Measurements from ENCODE around the gene TM4SF1.

TM4SF1 gene, protein sequence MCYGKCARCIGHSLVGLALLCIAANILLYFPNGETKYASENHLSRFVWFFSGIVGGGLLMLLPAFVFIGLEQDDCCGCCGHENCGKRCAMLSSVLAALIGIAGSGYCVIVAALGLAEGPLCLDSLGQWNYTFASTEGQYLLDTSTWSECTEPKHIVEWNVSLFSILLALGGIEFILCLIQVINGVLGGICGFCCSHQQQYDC

GRCh38 chr3:149377408-149378364 lies at the start of gene TM4SF1:
Gene TM4SF1, minus strand, starts transcription at chr3:149377649. Its CDS starts 102 bp downstream, at chr3:149377547.
- Mint-ChIP-seq H3K36me3 (no peaks in the 10 kb centered on the region), H3K4me3 (no peak within 1 kb of the TSS), H3K27ac (no peak within 1 kb of the TSS), H3K4me1 (ENCODE audit: low read depth) (no peaks in the 10 kb centered on the region), H3K27me3 (peaks cover 7% of the 10 kb centered on the region), H3K9me3 (ENCODE audit: low read depth) (no peaks in the 10 kb centered on the region)

DNA sequence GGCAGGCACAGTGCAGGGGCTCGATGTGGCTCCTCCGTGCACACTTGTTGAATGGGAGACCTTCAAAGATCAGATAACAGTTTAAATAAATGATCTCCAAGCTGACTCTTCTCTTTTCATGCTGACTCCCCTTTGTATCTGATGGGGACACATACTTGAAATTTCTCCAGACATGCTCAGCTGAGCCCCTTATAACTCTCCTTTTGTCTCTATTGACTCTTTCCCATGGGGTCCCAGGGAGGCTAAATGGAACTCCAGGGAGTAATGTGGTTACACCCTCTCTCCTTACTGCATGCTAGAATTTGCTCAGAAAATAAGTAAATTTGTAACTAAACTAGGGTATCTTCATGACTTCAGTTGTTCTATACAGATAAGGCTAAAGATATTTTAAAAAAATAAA lies 48.9 kb upstream of the TM4SF1 start:
- Mint-ChIP-seq H3K9me3 (ENCODE audit: low read depth) (no peaks in the 10 kb centered on the region), H3K27me3 (no peaks in the 10 kb centered on the region), H3K27ac (no peak overlapping the region), H3K4me1 (ENCODE audit: low read depth) (no peaks in the 10 kb centered on the region), H3K36me3 (no peaks in the 10 kb centered on the region), H3K4me3 (no peak overlapping the region)

- Mint-ChIP-seq H3K27me3 (no peaks in the 10 kb centered on the region), H3K27ac (no peak overlapping the region), H3K9me3 (ENCODE audit: low read depth) (no peaks in the 10 kb centered on the region), H3K36me3 (no peaks in the 10 kb centered on the region), H3K4me1 (ENCODE audit: low read depth) (no peaks in the 10 kb centered on the region), H3K4me3 (no peak overlapping the region)
Measured at GRCh38 chr3:149424918-149425317, 47.5 kb upstream of the TM4SF1 start.

GRCh38 chr3:149421764-149422163 lies 44.3 kb upstream of the TM4SF1 start:
- H3K4me1 Mint-ChIP-seq (ENCODE audit: low read depth): no peaks in the 10 kb centered on the region
- H3K27me3 Mint-ChIP-seq: no peaks in the 10 kb centered on the region
- H3K36me3 Mint-ChIP-seq: no peaks in the 10 kb centered on the region

DNA sequence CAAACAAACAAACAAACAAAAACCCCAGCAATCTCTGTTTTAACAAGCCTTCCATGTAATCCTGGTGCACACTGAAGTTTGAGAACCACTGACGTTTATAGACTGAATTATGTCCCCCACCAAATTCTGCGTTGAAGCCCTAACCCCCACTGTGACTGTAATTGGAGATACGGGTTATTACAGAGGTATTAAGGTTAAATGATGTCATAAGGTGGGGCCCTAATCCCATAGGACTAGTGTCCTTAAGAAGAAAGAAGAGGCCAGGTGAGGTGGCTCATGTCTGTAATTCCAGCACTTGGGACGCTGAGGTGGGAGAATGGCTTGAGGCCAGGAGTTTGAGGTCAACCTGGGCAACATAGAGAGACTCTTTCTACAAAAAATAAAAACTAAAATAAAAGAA lies 42.4 kb upstream of the TM4SF1 start:
- H3K9me3 Mint-ChIP-seq (ENCODE audit: low read depth): no peaks in the 10 kb centered on the region
- H3K36me3 Mint-ChIP-seq: no peaks in the 10 kb centered on the region
- no peak overlapping the region for H3K27ac Mint-ChIP-seq
- no peak overlapping the region for H3K4me3 Mint-ChIP-seq
- no peaks in the 10 kb centered on the region for H3K4me1 Mint-ChIP-seq (ENCODE audit: low read depth)
- no peaks in the 10 kb centered on the region for H3K27me3 Mint-ChIP-seq

More at GRCh38 chr3:149421764-149422163, 44.3 kb upstream of the TM4SF1 start:
- Mint-ChIP-seq H3K4me3 (no peak overlapping the region), H3K9me3 (ENCODE audit: low read depth) (no peaks in the 10 kb centered on the region), H3K27ac (no peak overlapping the region)

GRCh38 chr3:149417727-149418126 lies 40.3 kb upstream of the TM4SF1 start:
- Mint-ChIP-seq H3K27ac (no peak overlapping the region), H3K27me3 (no peaks in the 10 kb centered on the region), H3K4me1 (ENCODE audit: low read depth) (no peaks in the 10 kb centered on the region), H3K36me3 (no peaks in the 10 kb centered on the region), H3K4me3 (no peak overlapping the region), H3K9me3 (ENCODE audit: low read depth) (no peaks in the 10 kb centered on the region)

DNA sequence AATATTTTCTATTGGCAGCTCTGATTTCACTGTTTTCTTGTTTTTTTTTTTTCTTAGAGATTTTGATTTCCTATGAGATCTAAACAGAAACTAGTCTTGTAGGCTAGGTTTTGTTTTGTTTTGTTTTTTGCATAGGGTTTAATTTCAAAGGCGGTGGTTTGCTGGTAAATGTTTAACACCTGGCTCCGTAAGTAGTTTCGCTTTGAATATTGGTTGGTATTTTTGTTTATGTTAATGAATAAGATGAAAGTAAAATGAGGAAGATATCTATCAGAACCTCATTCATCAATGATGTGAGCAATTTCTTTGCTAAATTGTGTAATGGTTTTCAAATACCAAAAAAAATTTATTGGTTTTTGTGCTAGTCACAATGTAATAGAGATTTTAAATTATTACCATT lies 39.7 kb upstream of the TM4SF1 start:
- H3K4me1 Mint-ChIP-seq (ENCODE audit: low read depth): no peaks in the 10 kb centered on the region
- H3K27me3 Mint-ChIP-seq: no peaks in the 10 kb centered on the region
- no peaks in the 10 kb centered on the region for H3K36me3 Mint-ChIP-seq
- H3K9me3 Mint-ChIP-seq (ENCODE audit: low read depth): no peaks in the 10 kb centered on the region
- no peak overlapping the region for H3K4me3 Mint-ChIP-seq
- H3K27ac Mint-ChIP-seq: no peak overlapping the region

GRCh38 chr3:149415484-149415883 lies 38.0 kb upstream of the TM4SF1 start:
- no peak overlapping the region for H3K27ac Mint-ChIP-seq
- H3K9me3 Mint-ChIP-seq (ENCODE audit: low read depth): no peaks in the 10 kb centered on the region
- no peak overlapping the region for H3K4me3 Mint-ChIP-seq
- H3K36me3 Mint-ChIP-seq: no peaks in the 10 kb centered on the region
- no peaks in the 10 kb centered on the region for H3K27me3 Mint-ChIP-seq
- no peaks in the 10 kb centered on the region for H3K4me1 Mint-ChIP-seq (ENCODE audit: low read depth)

- Mint-ChIP-seq H3K4me3 (no peak overlapping the region), H3K9me3 (ENCODE audit: low read depth) (no peaks in the 10 kb centered on the region), H3K4me1 (ENCODE audit: low read depth) (no peaks in the 10 kb centered on the region), H3K27ac (no peak overlapping the region), H3K27me3 (no peaks in the 10 kb centered on the region), H3K36me3 (no peaks in the 10 kb centered on the region)
Measured at GRCh38 chr3:149414557-149415231, 37.2 kb upstream of the TM4SF1 start.

GRCh38 chr3:149411583-149411982 lies 34.1 kb upstream of the TM4SF1 start:
- no peaks in the 10 kb centered on the region for H3K4me1 Mint-ChIP-seq (ENCODE audit: low read depth)
- H3K4me3 Mint-ChIP-seq: no peak overlapping the region
- H3K36me3 Mint-ChIP-seq: no peaks in the 10 kb centered on the region
- H3K9me3 Mint-ChIP-seq (ENCODE audit: low read depth): no peaks in the 10 kb centered on the region
- H3K27ac Mint-ChIP-seq: no peak overlapping the region
- H3K27me3 Mint-ChIP-seq: no peaks in the 10 kb centered on the region

DNA sequence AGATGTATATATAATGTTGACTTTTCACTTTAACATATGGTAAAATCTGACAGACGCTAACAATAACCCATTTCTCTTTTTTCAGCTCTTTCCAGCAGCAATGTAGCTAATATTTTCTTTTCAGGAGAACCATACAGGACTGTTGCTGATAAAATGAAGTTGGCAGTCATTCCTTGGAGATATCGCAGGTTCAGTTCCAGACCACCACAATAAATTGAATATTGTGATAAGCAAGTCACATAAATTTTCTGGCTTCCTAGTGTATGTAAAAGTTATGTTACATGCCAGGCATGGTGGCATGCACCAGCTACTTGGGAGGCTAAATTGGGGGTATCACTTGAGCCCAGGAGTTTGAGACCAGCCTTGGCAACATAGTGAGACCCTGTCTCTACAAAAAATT lies 31.9 kb upstream of the TM4SF1 start:
- Mint-ChIP-seq H3K4me3 (no peak overlapping the region), H3K27me3 (peaks cover 4% of the 10 kb centered on the region), H3K4me1 (ENCODE audit: low read depth) (no peaks in the 10 kb centered on the region), H3K27ac (no peak overlapping the region), H3K36me3 (no peaks in the 10 kb centered on the region), H3K9me3 (ENCODE audit: low read depth) (no peaks in the 10 kb centered on the region)

- H3K9me3 Mint-ChIP-seq (ENCODE audit: low read depth): no peaks in the 10 kb centered on the region
- no peaks in the 10 kb centered on the region for H3K4me1 Mint-ChIP-seq (ENCODE audit: low read depth)
- no peak overlapping the region for H3K4me3 Mint-ChIP-seq
Measured at GRCh38 chr3:149407898-149408297, 30.4 kb upstream of the TM4SF1 start.

DNA sequence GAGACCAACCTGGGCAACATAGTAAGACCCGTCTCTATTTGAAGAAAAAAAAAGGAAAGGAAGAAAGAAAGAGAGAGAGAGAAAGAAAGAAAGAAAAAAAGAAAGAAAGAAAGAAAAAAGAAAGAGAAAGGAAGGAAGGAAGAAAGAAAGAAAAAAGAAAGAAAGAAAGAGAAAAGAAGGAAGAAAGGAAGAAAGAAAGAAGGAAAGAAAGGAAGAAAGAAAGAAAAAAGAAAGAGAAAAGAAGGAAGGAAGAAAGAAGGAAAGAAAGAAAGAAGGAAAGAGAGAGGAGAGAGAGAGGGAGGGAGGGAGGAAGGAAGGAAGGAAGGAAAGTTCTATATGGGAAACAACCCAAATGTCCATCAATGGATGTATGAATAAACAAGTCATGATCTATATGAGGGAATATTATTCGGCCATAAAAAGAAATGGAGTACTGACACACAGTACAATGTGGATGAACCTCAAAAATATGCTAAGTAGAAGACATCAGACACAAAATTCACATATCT lies 28.8 kb upstream of the TM4SF1 start:
- no peak overlapping the region for H3K4me3 Mint-ChIP-seq
- H3K4me1 Mint-ChIP-seq (ENCODE audit: low read depth): no peaks in the 10 kb centered on the region
- peaks cover 10% of the 10 kb centered on the region for H3K27me3 Mint-ChIP-seq
- no peaks in the 10 kb centered on the region for H3K36me3 Mint-ChIP-seq
- H3K27ac Mint-ChIP-seq: no peak overlapping the region
- H3K9me3 Mint-ChIP-seq (ENCODE audit: low read depth): no peaks in the 10 kb centered on the region

More at GRCh38 chr3:149407898-149408297, 30.4 kb upstream of the TM4SF1 start:
- no peak overlapping the region for H3K27ac Mint-ChIP-seq
- H3K27me3 Mint-ChIP-seq: peaks cover 4% of the 10 kb centered on the region
- H3K36me3 Mint-ChIP-seq: no peaks in the 10 kb centered on the region

DNA sequence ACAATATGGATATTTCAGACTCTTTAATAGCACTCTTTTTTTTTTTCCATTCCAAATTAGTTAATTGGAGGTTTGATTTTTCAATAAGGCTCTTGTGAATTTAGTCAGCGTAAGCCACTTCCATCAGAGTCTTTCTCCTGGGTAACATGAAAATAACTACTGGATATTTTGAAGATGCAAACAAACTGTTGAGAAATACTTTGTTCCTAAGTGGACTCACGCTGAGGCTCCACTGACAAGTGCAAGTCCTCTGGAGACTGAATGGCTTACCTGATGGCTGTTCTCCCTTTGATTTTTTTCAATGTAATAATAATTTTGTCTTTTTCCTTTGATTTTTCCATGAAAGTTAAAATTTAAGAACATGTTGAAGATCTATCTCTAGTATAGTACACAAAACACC lies 26.0 kb upstream of the TM4SF1 start:
- no peaks in the 10 kb centered on the region for H3K4me1 Mint-ChIP-seq (ENCODE audit: low read depth)
- H3K36me3 Mint-ChIP-seq: no peaks in the 10 kb centered on the region
- H3K27me3 Mint-ChIP-seq: peaks cover 15% of the 10 kb centered on the region
- no peak overlapping the region for H3K27ac Mint-ChIP-seq
- H3K9me3 Mint-ChIP-seq (ENCODE audit: low read depth): no peaks in the 10 kb centered on the region
- no peak overlapping the region for H3K4me3 Mint-ChIP-seq

DNA sequence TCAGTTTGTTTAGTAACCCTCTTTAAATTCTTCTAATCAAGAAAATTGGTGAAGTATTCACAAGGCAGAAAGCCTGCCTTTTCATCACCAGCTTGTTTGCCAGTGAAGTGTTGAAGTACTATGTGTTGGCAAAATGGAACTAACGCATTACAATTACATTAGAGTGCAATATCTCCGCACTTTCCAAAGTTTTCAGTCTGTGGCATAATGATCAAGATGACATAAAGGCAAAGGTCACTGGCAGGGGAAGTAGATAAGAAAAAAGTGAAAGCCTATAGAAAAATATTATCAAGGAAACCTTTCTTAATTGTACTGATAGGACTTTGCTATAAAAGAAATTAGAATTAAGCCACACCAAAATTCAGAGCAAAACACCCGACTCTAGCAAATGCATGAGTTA lies 25.0 kb upstream of the TM4SF1 start:
- no peaks in the 10 kb centered on the region for H3K4me1 Mint-ChIP-seq (ENCODE audit: low read depth)
- H3K27me3 Mint-ChIP-seq: peaks cover 15% of the 10 kb centered on the region
- H3K9me3 Mint-ChIP-seq (ENCODE audit: low read depth): no peaks in the 10 kb centered on the region
- no peaks in the 10 kb centered on the region for H3K36me3 Mint-ChIP-seq
- H3K27ac Mint-ChIP-seq: no peak overlapping the region
- H3K4me3 Mint-ChIP-seq: no peak overlapping the region
